HG02852 (cell line): ENCODE measurements around the gene ARPC2.
A peak's percentile ranks its signal among the peaks of the same experiment; 100 is the strongest.

Experiments
- ATAC-seq: cut with Tn5 transposase; IDR thresholded peaks from one replicate; pipeline ENCODE4 v1.9.1; 2021; ENCODE audit warnings: mild to moderate bottlenecking, moderate library complexity; ENCODE audit not compliant: unreplicated experiment

The ARPC2 gene

GRCh38 chr2:218285604-218286003 is 68.6 kb downstream of the ARPC2 start:
- ATAC-seq, result no peak

GRCh38 chr2:218286570-218287459 is 69.8 kb downstream of the ARPC2 start:
- peak; percentile 66 for ATAC-seq

GRCh38 chr2:218289639-218290315 is 72.8 kb downstream of the ARPC2 start:
- ATAC-seq, result no peak

- ATAC-seq, result peak; percentile 44
Measured at GRCh38 chr2:218290316-218291261, 73.6 kb downstream of the ARPC2 start.

GRCh38 chr2:218291318-218292047 is 74.5 kb downstream of the ARPC2 start:
- ATAC-seq, result no peak

GRCh38 chr2:218292048-218293014 is 75.3 kb downstream of the ARPC2 start, which contains the start of gene TMBIM1:
TSS of gene TMBIM1 (minus strand) at chr2:218292503. CDS start at chr2:218282141, 10,362 bp downstream.
- peak; percentile 77 for ATAC-seq

GRCh38 chr2:218293715-218294429 is 76.9 kb downstream of the ARPC2 start:
- ATAC-seq, result no peak

- no peak for ATAC-seq
Measured at GRCh38 chr2:218294430-218295022, 77.5 kb downstream of the ARPC2 start.

GRCh38 chr2:218295029-218295428 is 78.0 kb downstream of the ARPC2 start:
- no peak for ATAC-seq

GRCh38 chr2:218296200-218296599 is 79.2 kb downstream of the ARPC2 start:
- no peak for ATAC-seq

- no peak for ATAC-seq
Measured at GRCh38 chr2:218296847-218297246, 79.9 kb downstream of the ARPC2 start.

- ATAC-seq, result no peak
Measured at GRCh38 chr2:218298314-218298875, 81.4 kb downstream of the ARPC2 start.

- no peak for ATAC-seq
Measured at GRCh38 chr2:218300141-218300540, 83.2 kb downstream of the ARPC2 start.

GRCh38 chr2:218301176-218301819 is 84.3 kb downstream of the ARPC2 start:
- ATAC-seq, result peak; percentile 70
